ENCODE measurements around the gene SIM2.

SIM2 gene

GRCh38 chr21:36773117-36773516, 74.2 kb downstream of the SIM2 start:
- no peak for DNase-seq

DNA sequence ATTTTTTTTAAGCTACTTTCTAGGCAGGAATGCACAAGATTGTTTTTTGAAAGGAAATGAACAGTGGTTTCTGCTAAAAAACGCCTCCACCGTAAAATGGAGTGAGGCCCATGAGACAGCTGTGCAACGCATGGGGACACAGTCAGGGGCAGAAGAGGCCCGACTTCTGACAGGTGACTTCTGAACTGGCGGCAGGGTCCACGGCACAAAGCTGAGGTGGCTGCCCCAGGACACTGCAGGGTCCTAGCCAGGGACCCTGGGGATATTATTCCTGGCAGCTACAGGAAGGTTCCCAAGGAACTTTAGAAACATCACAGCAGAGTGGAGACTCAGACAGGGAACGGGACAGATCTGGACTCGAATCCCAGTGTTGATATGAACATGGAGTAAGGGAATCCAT, 75.1 kb downstream of the SIM2 start:
- no peak for DNase-seq

GRCh38 chr21:36776981-36777617, 78.2 kb downstream of the SIM2 start:
- no peak for DNase-seq

DNA sequence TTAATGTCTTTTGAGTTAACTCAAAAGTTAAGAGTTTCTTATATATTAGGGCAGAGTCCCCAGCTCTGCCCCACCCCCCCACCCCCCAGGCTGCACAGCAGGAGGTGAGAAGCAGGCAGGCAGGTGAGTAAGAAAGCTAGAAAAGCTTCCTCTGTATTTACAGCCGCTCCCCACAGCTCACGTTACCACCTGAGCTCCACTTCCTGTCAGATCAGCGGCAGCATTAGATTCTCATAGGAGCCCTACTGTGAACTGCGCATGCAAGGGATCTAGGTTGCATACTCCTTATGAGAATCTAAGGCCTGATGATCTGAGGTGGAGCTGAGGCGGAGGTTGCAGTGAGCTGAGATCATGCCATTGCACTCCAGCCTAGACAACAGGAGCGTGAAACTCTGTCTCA, 81.9 kb downstream of the SIM2 start:
- DNase-seq: no peak

GRCh38 chr21:36783612-36784374, 84.9 kb downstream of the SIM2 start:
- DNase-seq: no peak

DNA sequence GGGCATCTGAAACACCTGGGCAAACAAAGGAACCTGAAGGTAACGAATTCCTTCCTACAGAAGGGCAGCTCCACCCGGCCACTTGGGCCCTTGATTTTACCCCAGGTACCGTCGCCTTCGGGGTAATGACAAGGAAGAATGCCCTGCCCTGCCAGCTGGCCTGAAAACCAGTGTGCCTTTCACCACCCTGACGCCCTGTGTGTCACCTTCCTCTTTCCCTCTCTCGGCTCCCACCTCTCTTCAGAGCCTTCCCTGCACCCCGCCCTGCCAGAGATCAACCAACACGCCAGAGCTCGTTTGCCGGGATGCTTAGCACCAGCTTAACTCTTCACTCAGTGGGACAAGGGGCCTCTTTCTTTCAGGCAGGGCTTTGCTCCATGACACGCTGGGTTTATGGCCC, 86.0 kb downstream of the SIM2 start:
- DNase-seq: no peak

DNA sequence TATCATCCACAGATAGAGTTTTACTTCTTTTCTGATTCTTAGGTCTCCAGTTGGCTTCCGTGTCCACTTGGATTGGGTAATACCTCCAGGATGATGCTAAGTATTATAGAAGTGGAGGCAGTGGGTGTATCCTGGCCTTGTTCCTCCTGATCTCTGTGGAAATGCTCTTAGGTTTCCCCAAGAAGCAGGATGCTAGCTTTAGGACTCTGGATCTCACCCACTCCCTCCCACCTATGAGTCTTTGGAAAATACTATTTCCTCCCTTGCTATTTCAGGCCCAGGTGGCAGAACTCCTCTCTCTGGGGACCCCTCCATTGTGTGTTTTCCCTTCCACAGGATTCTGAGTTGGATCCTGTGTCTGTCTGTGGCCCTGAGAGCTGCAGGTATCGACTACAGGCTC, 86.7 kb downstream of the SIM2 start:
- DNase-seq: no peak

GRCh38 chr21:36786186-36786585, 87.3 kb downstream of the SIM2 start:
- DNase-seq: no peak

GRCh38 chr21:36788120-36788638, 89.3 kb downstream of the SIM2 start:
- DNase-seq: no peak

DNA sequence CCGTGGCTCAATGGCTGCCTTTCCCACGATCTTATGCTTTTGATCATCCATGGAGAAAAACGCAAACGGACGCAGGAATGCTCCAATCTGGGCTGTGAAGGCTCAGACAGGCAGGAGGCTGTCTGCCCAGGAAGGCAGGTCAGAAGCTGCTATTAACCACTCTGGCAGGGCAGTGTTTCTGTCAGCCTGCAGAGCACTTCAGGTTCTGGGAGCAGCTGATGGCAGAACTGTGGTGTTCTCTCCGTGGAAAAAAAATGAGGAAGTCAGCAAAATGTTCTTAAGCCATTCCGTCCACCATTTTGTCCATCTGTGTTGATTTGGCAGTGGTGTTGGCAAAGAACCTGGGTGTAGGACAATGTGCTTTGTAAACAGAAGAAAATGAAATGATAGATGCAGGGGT, 91.7 kb downstream of the SIM2 start:
- DNase-seq: no peak

GRCh38 chr21:36791180-36791579, 92.3 kb downstream of the SIM2 start:
- DNase-seq: no peak

DNA sequence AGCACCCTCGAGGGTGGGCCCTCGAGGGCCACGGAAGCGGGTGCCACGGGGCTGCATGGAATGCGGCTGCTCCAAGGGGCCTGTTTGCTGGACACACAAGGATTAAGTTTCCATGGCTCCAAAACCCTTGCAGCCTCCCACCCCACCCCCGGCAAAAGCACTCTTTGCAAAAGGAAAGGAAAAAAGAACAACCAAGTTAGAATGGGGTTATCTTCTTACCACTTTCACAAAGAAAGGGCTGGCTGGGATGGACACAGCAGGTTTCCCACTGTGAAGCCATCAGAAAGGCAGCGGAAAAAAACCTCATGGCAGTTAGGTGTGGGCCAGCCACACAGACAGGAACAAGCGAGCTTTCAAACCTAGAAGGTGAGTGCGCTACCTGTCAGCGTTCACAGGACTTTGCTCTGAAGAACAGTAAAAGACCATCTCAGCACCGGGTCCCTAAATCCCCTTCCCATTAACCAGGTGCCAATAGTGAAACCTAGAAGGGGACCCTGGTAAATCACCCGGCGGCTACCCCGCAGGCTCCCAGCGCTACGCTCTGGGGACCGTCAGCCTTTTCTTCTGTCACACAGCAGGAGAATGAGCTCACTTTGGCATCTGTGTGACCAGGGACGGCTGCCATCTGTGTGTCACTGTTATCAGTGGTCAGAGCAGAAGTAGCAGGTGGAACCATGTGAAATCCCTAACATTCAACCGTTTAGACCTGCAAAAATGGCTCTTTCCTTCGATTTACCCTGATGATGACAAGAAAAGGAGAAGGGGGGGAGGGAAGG, 93.0 kb downstream of the SIM2 start:
- DNase-seq: no peak

- DNase-seq: no peak
These were observed 93.6 kb downstream of the SIM2 start for GRCh38 chr21:36792505-36792967.

GRCh38 chr21:36796070-36796469, 97.2 kb downstream of the SIM2 start:
- no peak for DNase-seq

DNA sequence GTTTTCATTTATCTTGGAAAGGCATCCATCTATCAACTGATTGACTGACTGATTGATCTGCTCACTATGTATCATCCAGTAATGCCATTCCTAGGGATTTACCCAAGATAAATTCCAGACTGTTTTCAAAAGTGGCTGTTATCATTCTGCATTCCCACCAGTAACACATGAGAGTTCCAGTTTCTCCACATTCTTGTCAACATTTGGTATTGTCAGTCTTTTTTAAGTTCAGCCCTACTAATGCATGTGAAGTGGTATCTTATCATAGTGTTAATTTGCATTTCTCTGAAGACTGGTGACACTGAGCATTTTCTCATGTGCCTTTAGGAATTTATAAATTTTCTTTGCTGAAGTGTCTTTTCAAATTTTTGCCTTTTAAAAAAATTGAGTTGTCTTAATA, 99.6 kb downstream of the SIM2 start:
- no peak for DNase-seq
